Muscle layer of duodenum (tissue), 2 donors: ENCODE results near the gene UBE2O.
A peak's percentile ranks its signal among the peaks of the same experiment; 100 is the strongest.

ENCODE experiments used
- H3K27ac ChIP-seq: one replicate; pipeline ENCODE4 v1.7.0; 2013; ENCODE audit warnings: mild to moderate bottlenecking, low read length
- H3K27me3 ChIP-seq: one replicate; pipeline ENCODE4 v1.7.0; 2013; ENCODE audit warnings: low read depth, mild to moderate bottlenecking, control low read depth, low read length
- H3K36me3 ChIP-seq, 2 donors: one replicate each; pipeline ENCODE4 v1.7.0; 2013; ENCODE audit warnings: low read length in 2 of 2, control low read depth in 1 of 2, mild to moderate bottlenecking in 1 of 2; ENCODE audit not compliant: insufficient read depth in 2 of 2, control insufficient read depth in 1 of 2
- H3K4me1 ChIP-seq, 2 donors: one replicate each; pipeline ENCODE4 v1.7.0; 2013; ENCODE audit warnings: low read length in 2 of 2, mild to moderate bottlenecking in 2 of 2, control low read depth in 1 of 2, moderate library complexity in 1 of 2; ENCODE audit not compliant: insufficient read depth in 2 of 2, control insufficient read depth in 1 of 2
- H3K4me3 ChIP-seq, 2 donors: one replicate each; pipeline ENCODE4 v1.7.0; 2013; ENCODE audit warnings: low read length in 2 of 2, low read depth in 1 of 2, mild to moderate bottlenecking in 1 of 2
- H3K9me3 ChIP-seq, 2 donors: one replicate each; pipeline ENCODE4 v1.7.0; 2013; ENCODE audit warnings: low read length in 2 of 2, control low read depth in 1 of 2, mild to moderate bottlenecking in 1 of 2; ENCODE audit not compliant: control insufficient read depth in 1 of 2
- donor health status: healthy.

The UBE2O gene

DNA sequence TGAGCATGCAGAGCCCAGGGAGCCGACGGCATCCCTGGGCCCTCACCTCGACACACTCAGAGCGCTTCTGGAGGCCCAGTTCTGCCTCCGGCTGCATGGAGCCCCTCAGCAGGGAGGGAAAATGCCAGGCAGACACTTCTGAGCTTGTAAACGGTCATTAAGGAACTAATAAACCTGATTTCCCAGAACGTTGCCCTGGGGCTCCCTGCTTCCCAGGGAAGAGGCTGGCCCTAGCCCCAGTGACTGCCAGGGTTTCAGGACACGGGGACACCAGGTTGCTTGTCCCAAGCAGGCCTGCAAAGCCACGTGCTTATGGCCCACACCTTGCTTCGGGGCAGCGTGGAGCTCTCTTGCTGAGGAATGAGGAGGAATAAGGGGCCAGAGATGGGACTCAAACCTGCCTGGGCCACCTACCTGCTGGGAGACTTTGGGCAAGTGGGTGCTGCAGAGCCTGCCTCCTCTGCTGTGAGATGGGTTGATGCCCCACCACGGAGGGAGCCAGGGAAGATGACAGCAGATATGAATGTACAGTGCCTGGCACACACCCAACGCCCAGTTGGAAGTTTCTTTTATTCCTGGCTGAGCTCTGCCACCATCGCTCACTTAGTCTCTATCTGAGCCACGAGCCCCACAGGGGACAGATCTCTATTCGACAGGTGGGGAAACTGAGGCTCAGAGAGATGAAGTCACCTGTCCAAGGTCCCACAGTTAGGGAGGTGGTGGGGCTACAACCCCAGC lies 42.9 kb upstream of the UBE2O start:
- H3K27me3 ChIP-seq = no peaks in the 10 kb centered on the region
- no peaks in the 10 kb centered on the region for H3K9me3 ChIP-seq
- H3K36me3 ChIP-seq = no peaks in the 10 kb centered on the region
- H3K27ac ChIP-seq = no peak overlapping the region
- no peak overlapping the region for H3K4me3 ChIP-seq
- H3K4me1 ChIP-seq = peaks cover 16 to 21% of the 10 kb centered on the region in 2 donors

DNA sequence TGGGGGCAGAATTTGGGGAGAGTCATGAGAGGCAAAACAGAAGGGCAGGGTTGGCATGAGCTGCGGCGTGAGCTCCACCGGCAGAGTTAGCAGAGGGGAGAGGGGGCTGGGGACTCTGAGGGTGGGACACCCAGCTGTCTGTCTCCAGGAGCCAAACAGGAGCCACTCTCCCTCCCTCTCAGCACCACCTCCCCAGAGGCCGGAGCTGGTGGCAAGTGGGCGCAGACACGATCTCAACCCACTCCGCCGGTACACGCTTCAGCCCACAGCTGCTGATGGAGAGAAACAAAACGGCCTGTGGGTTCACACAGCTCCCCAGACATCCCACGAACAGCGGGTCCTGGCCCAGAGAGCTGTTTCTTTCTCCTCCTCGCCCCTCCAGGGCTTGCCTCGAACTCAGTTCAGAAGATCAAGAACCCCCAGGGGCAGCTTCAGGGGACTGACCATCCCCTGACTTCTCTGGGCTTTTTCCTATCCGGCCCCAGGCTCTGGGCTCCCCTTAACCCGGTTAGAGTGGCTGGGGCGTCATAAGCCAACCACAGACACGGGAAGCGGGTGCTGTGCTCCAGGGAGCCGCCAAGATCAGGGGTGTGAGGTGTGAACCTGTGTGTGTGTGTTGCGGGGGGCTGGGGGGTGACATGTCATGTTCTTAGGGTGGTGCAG lies 40.7 kb upstream of the UBE2O start:
- Histone ChIP-seq H3K36me3 (no peaks in the 10 kb centered on the region), H3K27me3 (no peaks in the 10 kb centered on the region), H3K9me3 (no peaks in the 10 kb centered on the region), H3K27ac (peak overlapping the region; percentile 85), H3K4me1 (peaks cover 15 to 17% of the 10 kb centered on the region in 2 donors), H3K4me3 (peak overlapping the region; percentile 35 to 37)

DNA sequence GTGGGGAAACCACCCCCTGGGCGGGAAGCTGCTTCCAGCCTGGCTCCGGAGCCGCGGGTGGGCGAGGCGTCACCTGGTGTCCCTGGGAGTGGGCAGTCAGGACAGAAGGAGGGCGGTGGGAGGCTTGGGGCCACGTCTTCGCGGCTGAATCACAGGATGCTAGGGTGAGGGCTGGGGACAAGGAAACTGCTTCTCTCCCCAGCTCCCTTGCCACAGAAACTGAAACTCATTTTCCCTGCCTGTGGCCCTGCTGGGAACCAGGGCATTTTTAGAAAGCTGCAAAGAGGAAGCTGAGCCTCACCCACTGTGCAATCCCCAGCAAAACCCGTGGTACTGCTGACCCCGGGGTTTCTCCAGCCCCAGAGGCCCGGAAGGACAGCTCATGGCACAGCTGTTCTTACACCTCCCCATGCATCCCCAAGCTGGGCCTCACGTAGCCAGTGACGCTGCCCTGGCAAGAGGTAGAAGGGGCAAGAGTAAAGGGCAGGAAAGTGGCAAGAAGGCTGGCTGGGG lies 40.1 kb upstream of the UBE2O start:
- H3K4me3 ChIP-seq = peak overlapping the region; percentile 35 to 37
- no peaks in the 10 kb centered on the region for H3K27me3 ChIP-seq
- no peaks in the 10 kb centered on the region for H3K36me3 ChIP-seq
- no peaks in the 10 kb centered on the region for H3K9me3 ChIP-seq
- peaks cover 10 to 11% of the 10 kb centered on the region in 2 donors for H3K4me1 ChIP-seq
- peak overlapping the region; percentile 85 for H3K27ac ChIP-seq

DNA sequence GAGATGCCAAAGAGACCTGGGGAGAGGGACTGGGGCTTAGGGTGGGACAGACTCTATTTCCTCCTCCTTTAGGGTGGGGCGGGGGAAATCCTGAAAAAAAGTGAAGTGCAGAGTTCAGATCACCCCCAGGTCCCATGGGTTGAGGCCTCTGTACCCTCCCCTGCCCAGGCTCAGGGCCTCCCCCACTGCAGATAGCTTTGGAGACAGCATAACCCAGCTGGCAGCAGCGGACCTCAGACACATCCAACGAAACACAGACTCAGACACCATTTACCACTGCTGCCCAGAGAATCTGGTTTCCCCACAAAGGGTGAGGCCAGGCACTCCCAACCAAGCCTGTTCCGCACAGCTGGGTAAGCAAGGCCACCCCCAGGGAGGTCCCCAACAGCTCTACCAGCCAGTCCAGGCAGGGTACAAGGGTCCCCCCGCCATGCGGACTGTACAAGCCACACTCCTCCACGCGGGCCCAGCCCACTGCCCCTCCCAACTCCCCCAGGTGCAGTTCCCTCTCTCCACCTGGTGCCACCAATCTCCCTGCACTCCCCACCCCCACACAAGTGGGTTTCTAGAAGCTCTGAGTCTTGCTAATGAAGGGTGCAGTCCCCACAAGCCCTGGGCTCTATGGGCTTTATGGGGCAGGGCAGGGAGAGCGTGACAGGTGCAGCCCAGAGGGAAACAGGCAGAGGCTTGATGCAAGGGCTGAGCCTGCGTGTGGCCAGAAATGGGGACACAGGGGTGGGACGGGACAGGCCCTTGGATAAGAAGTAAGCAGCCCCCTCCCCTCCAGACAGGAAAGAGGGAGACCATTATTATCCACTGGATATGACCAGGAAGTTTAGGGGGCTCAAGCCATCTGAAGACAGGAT lies 39.4 kb upstream of the UBE2O start:
- Histone ChIP-seq H3K4me3 (peak overlapping the region; percentile 35 to 37), H3K36me3 (no peaks in the 10 kb centered on the region), H3K27ac (peak overlapping the region; percentile 85), H3K27me3 (no peaks in the 10 kb centered on the region), H3K4me1 (peaks cover 4 to 10% of the 10 kb centered on the region in 2 donors), H3K9me3 (no peaks in the 10 kb centered on the region)

DNA sequence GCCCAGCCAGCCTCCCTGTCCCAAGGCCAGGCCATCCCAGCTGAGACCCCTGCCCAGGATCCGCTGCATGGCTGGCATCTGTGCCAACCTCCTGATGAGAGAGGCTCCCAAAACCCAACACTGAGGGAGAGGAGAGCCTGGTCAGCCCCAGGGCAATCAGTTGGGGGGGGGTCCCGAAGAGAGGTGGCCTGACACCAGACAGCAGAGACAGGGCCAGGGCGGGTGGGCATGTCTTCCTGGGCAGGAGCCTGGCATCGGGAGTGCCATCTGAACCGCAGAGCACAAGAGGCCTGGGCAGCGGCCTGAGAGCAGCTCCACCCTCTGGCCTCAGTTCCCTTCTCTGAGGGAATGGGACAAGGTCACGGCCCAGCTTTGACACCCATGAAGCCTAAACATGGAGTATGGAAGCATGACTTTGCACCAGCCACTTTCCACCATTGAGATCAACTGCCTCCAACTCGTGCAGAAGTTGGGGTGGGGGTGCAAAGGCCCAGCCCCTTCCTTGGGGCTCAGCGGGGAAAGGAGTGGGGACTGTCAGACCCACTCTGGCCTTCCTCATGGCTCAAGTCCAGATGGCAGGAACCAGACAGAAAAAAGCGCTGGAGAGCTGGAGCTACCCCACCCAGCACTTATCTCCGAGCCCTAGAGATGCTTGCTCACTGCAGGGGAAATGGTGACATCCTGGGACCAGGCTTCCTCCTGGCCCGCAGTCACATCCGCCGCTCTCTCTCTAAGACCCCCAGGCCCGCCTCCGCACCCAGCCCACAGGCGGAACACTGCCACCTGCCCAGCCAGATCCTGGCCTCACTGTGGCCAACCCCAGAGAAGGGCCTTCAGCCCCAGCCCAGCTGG lies 38.5 kb upstream of the UBE2O start:
- peaks cover 4 to 10% of the 10 kb centered on the region in 2 donors for H3K4me1 ChIP-seq
- no peak overlapping the region for H3K4me3 ChIP-seq
- H3K27me3 ChIP-seq = no peaks in the 10 kb centered on the region
- no peaks in the 10 kb centered on the region for H3K9me3 ChIP-seq
- peak overlapping the region; percentile 85 for H3K27ac ChIP-seq
- H3K36me3 ChIP-seq = no peaks in the 10 kb centered on the region

DNA sequence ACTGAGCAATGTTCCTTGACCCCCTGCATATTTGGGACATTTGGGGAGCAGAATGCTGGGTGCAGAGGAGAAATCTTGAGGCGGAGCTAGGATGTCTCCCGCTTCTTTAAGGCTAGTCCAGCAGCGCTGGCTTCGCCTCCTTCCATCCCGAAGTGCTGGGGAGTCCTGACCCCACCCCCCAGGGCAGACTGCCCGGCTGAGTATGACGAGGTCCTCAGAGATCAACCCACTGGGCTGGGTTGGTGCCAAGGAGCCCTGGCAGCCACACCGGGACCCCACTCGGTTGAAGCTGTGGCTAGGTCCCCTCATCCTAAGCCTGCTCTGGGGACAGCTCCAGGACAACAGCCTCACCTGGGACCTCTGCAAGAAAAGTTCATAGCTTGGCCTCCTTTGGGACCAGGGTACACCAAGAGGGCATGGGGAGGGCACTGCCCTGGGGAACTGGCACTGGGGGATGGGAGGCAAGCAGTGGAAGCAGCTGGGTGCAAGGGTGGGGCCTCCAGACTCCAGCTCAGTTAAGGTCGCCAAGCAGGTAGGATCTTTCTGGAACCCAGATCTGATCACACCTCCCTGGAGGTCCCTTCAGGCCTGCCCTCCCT lies 37.3 kb upstream of the UBE2O start:
- Histone ChIP-seq H3K9me3 (no peaks in the 10 kb centered on the region), H3K27me3 (no peaks in the 10 kb centered on the region), H3K4me3 (no peak overlapping the region), H3K36me3 (no peaks in the 10 kb centered on the region), H3K27ac (no peak overlapping the region), H3K4me1 (peaks cover 4 to 10% of the 10 kb centered on the region in 2 donors)

DNA sequence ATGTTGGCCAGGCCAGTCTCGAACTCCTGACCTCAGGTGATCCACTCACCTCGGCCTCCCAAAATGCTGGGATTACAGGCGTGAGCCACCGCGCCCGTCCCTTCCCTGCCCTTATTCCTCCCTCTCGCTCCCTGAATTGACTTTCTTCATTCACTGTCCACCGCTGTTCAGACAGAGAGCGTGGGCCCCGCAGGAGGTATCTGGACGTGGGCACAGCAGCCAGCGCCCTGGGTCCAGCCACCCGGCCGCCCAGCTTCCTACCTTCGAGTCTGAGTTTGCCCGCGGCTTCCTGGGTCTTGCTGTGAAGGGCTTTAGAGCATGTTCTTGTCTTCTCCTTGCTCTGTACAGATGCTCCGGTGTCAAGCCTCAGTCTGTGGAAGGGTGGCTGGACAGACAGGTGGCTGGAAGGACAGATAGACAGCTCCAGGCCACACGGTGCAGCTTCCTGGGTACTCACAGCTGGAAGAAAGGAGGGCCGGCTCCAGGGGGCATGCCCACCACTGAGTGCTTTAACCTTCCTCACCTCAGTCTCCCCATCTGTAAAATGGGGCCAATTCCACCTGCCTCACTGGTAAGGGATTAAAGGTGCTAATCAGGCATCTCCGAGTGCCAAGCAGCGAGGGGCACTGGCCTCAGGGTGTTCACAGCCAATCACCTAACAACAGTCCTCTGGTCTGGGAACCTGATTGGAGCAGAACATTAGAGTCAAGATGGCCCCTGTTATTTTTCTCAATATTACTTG lies 34.7 kb upstream of the UBE2O start:
- Histone ChIP-seq H3K27ac (no peak overlapping the region), H3K4me1 (peaks cover 2 to 4% of the 10 kb centered on the region in 2 donors), H3K27me3 (no peaks in the 10 kb centered on the region), H3K9me3 (no peaks in the 10 kb centered on the region), H3K36me3 (no peaks in the 10 kb centered on the region), H3K4me3 (no peak overlapping the region)

DNA sequence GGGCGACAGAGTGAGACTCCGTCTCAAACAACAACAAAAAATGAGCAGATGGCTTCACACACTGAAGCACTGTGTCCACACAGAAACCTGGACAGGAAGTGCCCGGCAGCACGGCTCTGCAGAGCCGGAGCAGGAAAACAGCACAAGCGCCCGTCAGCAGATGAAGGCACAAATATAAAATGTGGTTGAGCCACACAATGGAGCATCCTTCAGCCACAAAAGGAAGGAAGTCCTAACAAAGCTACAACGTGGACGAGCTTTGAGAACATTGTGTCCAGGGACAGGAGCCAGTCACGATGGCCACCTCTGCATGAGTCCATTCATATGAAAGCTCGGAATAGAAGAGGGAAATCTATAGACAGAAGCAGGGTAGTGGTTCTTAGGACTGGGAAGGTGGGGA lies 32.6 kb upstream of the UBE2O start:
- Histone ChIP-seq H3K27me3 (no peaks in the 10 kb centered on the region), H3K36me3 (no peaks in the 10 kb centered on the region), H3K27ac (no peak overlapping the region), H3K4me3 (no peak overlapping the region), H3K4me1 (peaks cover 0 to 8% of the 10 kb centered on the region in 2 donors), H3K9me3 (no peaks in the 10 kb centered on the region)

DNA sequence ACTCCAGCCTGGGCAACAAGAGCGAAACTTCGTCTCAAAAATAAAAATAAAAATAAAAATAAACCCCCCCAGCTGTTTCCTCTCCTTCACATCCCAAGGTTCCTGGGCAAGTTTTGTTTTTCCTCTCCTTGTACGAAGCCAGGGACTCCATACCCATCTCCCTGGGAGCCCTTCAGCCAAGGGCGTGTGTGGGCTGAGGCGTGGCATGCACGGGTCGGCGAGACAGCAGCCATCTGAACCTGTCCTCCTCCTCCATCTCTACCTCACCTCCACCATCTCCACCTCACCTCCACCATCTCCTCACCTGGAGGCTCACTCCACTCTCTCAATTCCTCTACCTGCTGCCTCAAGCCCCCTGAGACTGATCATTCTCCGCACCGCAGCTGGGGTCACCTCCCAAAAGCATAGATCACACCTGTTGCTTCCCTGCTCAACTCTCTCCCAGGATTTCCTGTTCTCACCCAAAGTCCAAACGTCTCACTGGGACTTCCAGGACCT lies 31.3 kb upstream of the UBE2O start:
- H3K27me3 ChIP-seq = no peaks in the 10 kb centered on the region
- no peaks in the 10 kb centered on the region for H3K36me3 ChIP-seq
- no peak overlapping the region for H3K4me3 ChIP-seq
- no peaks in the 10 kb centered on the region for H3K9me3 ChIP-seq
- peaks cover 0 to 4% of the 10 kb centered on the region in 2 donors for H3K4me1 ChIP-seq
- H3K27ac ChIP-seq = no peak overlapping the region
